Astrocyte of the cerebellum (primary cell): ENCODE results near the gene IGF2BP2.
A peak's percentile ranks its signal among the peaks of the same experiment; 100 is the strongest.

Experiments used
- DNase-seq: peaks from one replicate; pipeline ENCODE4 v3.0.0-alpha.2; 2011; ENCODE audit warnings: low read depth
- H3K4me3 ChIP-seq: 2 replicates; pipeline ENCODE4 v1.5.1; 2011; ENCODE audit warnings: mild to moderate bottlenecking, low read depth, low read length, moderate library complexity
- CTCF ChIP-seq: IDR thresholded peaks from 2 replicates; pipeline ENCODE4 v1.5.1; 2012; ENCODE audit warnings: low read length, low read depth, moderate library complexity, mild to moderate bottlenecking; ENCODE audit errors: missing control alignments
- in situ Hi-C: cut with HindIII; loops from 2 replicates; pipeline ENCODE4 v1.10.0; 2017; ENCODE audit warnings: low sequenced_read_pairs

Gene IGF2BP2

GRCh38 chr3:185659942-185660921 lies 164.6 kb downstream of the IGF2BP2 start:
- in situ Hi-C loops = no loop called here
- H3K4me3 ChIP-seq = no peak overlapping the region
- peak; percentile 84 for DNase-seq
- peak; percentile 100 for TF ChIP-seq CTCF

GRCh38 chr3:185658943-185659342 lies 165.9 kb downstream of the IGF2BP2 start:
- TF ChIP-seq CTCF = no peak
- no peak overlapping the region for H3K4me3 ChIP-seq
- no peak for DNase-seq
- in situ Hi-C loops = no loop called here

- no peak overlapping the region for H3K4me3 ChIP-seq
- DNase-seq = peak; percentile 87
- no peak for TF ChIP-seq CTCF
- in situ Hi-C loops = no loop called here
Measured at GRCh38 chr3:185658504-185658912, 166.3 kb downstream of the IGF2BP2 start.

GRCh38 chr3:185657691-185658503 lies 166.9 kb downstream of the IGF2BP2 start:
- in situ Hi-C loops = no loop called here
- TF ChIP-seq CTCF = no peak
- no peak for DNase-seq
- H3K4me3 ChIP-seq = no peak overlapping the region

- no peak for DNase-seq
- no peak for TF ChIP-seq CTCF
- H3K4me3 ChIP-seq = no peak overlapping the region
- in situ Hi-C loops = no loop called here
Measured at GRCh38 chr3:185657211-185657610, 167.6 kb downstream of the IGF2BP2 start.

- peak; percentile 96 for DNase-seq
- in situ Hi-C loops = no loop called here
- no peak for TF ChIP-seq CTCF
- H3K4me3 ChIP-seq = no peak overlapping the region
Measured at GRCh38 chr3:185656321-185656840, 168.5 kb downstream of the IGF2BP2 start.
